Breast epithelium (tissue), 4 donors: ENCODE measurements around the gene TTC39A. TPM values are rescaled to one million over a fixed set of nuclear protein-coding genes. Genes with fewer than 3 reads are reported as not detected.

ENCODE experiments used
- DNase-seq, 2 donors: peaks; one replicate each; pipeline ENCODE4 v3.0.0-alpha.2; 2019; ENCODE audit warnings: low spot score in 2 of 2
- H3K27ac ChIP-seq, 2 donors: fragments of 200-600 bp; sonication (generic) in 1 of 2; one replicate each; pipeline ENCODE4 v1.5.1; 2016 to 2019; ENCODE audit warnings: mild to moderate bottlenecking in 1 of 2
- H3K27me3 ChIP-seq, 2 donors: fragments of 200-600 bp; sonication (generic) in 1 of 2; one replicate each; pipeline versions ENCODE4 v1.5.1 to v1.6.0; 2017 to 2019; ENCODE audit warnings: control low read depth in 1 of 2, mild to moderate bottlenecking in 1 of 2
- H3K36me3 ChIP-seq: fragments of 200-600 bp; one replicate; pipeline ENCODE4 v1.5.1; 2019
- H3K4me1 ChIP-seq, 2 donors: fragments of 200-600 bp; sonication (generic); one replicate each; pipeline ENCODE4 v1.5.1; 2016 to 2019; ENCODE audit warnings: control low read depth in 1 of 2
- H3K4me3 ChIP-seq, 3 donors: fragments of 200-600 bp; sonication (generic); 1 replicate in 2 of 3; 2 replicates in 1 of 3; pipeline ENCODE4 v1.5.1; 2016 to 2019; ENCODE audit warnings: mild to moderate bottlenecking in 3 of 3, moderate library complexity in 2 of 3
- H3K9me3 ChIP-seq, 2 donors: fragments of 200-600 bp; sonication (generic) in 1 of 2; one replicate each; pipeline ENCODE4 v1.5.1; 2016 to 2019; ENCODE audit warnings: control low read depth in 1 of 2
- CTCF ChIP-seq, 3 donors: fragments of 450-650 bp; IDR thresholded peaks; one replicate each; pipeline ENCODE4 v1.5.1; 2016 to 2017; ENCODE audit warnings: antibody characterized with exemption in 3 of 3, mild to moderate bottlenecking in 3 of 3, moderate library complexity in 3 of 3
- POLR2A ChIP-seq: fragments of 450-650 bp; IDR thresholded peaks from one replicate; pipeline ENCODE4 v1.6.1; 2016; ENCODE audit warnings: antibody characterized with exemption, mild to moderate bottlenecking, moderate library complexity
- POLR2AphosphoS5 ChIP-seq, 3 donors: sonication (generic); formaldehyde crosslinking; IDR thresholded peaks; one replicate each; pipeline ENCODE4 v1.6.1; 2017; ENCODE audit warnings: antibody characterized with exemption in 3 of 3
- intact Hi-C: fragments of 100-400 bp; cut with DNase I; formaldehyde crosslinking; loops from one replicate; pipeline ENCODE4 v1.15.1; 2023; ENCODE audit warnings: low total_unique reads
- total RNA-seq, 3 donors: library from RNA; depleted of rRNA; stranded (reverse); fragments of >200 nt; gene quantifications; one replicate each; pipeline ENCODE4 v1.1.0, GENCODE V29; 2016

The TTC39A gene
- total RNA-seq, 3 donors from 2014 or later, result 0.96 to 111 (median 72.1) TPM

DNA sequence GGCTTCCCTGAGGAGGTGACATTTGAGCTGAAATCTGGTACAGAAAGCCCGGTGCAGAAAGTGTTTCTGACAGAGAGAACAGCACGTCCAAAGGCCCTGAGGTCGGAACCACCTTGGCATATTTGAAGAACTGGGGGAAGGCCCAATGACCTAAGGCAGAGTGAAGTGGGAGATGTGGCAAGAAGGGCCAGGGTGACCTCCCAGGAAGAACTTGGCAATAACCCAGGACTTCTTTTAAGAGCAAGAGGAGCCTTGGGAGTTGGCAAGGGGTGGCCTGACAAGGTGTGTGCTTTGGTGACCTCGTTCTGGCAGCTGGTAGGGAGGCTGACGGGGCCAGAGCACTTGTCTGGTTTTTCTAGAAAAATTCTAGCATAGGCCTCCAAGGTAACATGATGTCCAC is 23.4 kb downstream of the TTC39A start:
- TF ChIP-seq POLR2A, result no peak
- TF ChIP-seq POLR2AphosphoS5 (IDR thresholded peaks at IDR 0.05), result no peak
- TF ChIP-seq CTCF (IDR thresholded peaks at IDR 0.05), result no peak
- intact Hi-C loops, result no loop called here
- Histone ChIP-seq H3K9me3 (no peaks in the 10 kb centered on the region), H3K4me1 (no peaks in the 10 kb centered on the region), H3K4me3 (no peak overlapping the region), H3K36me3 (no peaks in the 10 kb centered on the region), H3K27ac (peak overlapping the region in 1 of 2 donors; percentile 11), H3K27me3 (no peaks in the 10 kb centered on the region)
- no peak for DNase-seq

DNA sequence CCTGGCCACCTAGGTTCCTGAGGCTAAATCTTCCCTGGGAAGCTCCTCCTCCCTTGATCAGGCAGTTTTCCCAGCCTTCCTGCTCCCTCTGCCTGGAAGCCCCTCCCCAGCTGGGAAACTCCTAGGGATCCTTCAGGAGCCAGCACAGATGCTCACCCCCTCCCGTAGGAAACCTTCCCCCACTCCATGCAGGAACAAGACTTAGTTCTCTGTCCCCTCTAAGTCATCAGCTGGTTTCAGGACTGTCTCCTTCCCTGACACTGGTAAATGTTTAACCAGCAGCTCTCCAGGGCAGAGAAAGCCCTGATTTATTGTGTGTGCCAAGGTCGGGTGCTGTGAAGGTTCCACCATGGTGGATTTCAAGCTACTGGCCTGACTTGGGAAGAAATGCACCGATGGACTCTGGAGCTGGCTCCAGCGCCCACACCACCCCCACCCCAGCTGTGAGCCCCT is 25.0 kb downstream of the TTC39A start:
- Histone ChIP-seq H3K4me1 (no peaks in the 10 kb centered on the region), H3K4me3 (no peak overlapping the region), H3K27me3 (no peaks in the 10 kb centered on the region), H3K9me3 (no peaks in the 10 kb centered on the region), H3K27ac (no peak overlapping the region), H3K36me3 (no peaks in the 10 kb centered on the region)
- no peak for TF ChIP-seq POLR2AphosphoS5 (IDR thresholded peaks at IDR 0.05)
- TF ChIP-seq CTCF (IDR thresholded peaks at IDR 0.05), result no peak
- no peak for TF ChIP-seq POLR2A
- intact Hi-C loops, result no loop called here
- DNase-seq, result no peak

DNA sequence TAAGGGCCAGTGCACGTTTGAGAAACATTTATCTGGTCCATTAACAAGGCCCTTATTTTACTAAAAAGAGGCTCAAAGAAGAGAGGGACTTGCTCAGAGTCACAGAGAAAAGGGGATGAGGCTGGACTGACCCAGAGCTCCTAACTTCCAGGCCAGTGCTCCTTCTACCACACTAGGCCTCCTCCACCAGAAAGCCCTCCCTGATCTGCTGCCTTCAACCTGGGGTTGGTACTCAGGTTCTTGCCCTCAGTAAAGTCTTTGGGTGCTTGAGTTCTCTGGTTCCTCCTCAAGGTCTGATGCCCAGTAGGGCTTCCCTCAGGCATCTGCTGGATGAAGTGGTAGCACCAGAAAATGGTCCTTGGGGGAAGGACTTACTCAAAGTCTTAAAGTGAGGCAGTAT is 26.0 kb downstream of the TTC39A start:
- H3K9me3 ChIP-seq, result no peaks in the 10 kb centered on the region
- H3K4me1 ChIP-seq, result no peaks in the 10 kb centered on the region
- DNase-seq, result no peak
- TF ChIP-seq POLR2A, result no peak
- no peak for TF ChIP-seq POLR2AphosphoS5 (IDR thresholded peaks at IDR 0.05)
- TF ChIP-seq CTCF (IDR thresholded peaks at IDR 0.05), result no peak
- intact Hi-C loops, result no loop called here
- H3K4me3 ChIP-seq, result no peak overlapping the region
- H3K27ac ChIP-seq, result no peak overlapping the region
- H3K27me3 ChIP-seq, result no peaks in the 10 kb centered on the region
- H3K36me3 ChIP-seq, result no peaks in the 10 kb centered on the region

- intact Hi-C loops, result no loop called here
- H3K4me3 ChIP-seq, result no peak overlapping the region
- no peak for DNase-seq
Observed at GRCh38 chr1:51303751-51304251, 26.6 kb downstream of the TTC39A start.

DNA sequence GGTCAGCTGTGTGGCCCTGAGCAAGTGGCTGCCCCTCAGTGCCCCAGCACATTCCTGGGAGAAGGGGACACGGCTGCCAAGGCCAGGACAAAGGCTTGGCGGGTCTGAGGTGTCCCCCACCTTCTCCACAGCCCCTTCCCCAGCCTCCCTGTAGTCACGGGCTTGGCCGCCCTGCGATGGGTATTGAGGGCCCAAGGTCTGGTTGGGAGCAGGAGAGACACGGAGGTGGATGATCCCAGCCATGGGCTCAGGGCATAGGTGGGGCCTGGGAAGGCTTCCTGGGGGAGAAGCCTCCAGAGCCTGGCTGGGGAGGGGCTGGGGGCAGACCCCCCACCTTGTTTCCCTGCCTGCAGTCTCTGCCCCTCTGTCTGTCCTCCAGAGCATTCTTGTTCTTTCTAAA is 27.0 kb downstream of the TTC39A start:
- Histone ChIP-seq H3K27me3 (no peaks in the 10 kb centered on the region), H3K4me1 (no peaks in the 10 kb centered on the region), H3K9me3 (no peaks in the 10 kb centered on the region), H3K4me3 (no peak overlapping the region), H3K27ac (no peak overlapping the region), H3K36me3 (no peaks in the 10 kb centered on the region)
- intact Hi-C loops, result no loop called here
- TF ChIP-seq POLR2A, result no peak
- no peak for TF ChIP-seq CTCF (IDR thresholded peaks at IDR 0.05)
- no peak for TF ChIP-seq POLR2AphosphoS5 (IDR thresholded peaks at IDR 0.05)
- DNase-seq, result no peak

More at GRCh38 chr1:51303751-51304251, 26.6 kb downstream of the TTC39A start:
- TF ChIP-seq POLR2A (no peak), POLR2AphosphoS5 (IDR thresholded peaks at IDR 0.05) (no peak), CTCF (IDR thresholded peaks at IDR 0.05) (no peak)
- Histone ChIP-seq H3K27ac (no peak overlapping the region), H3K36me3 (no peaks in the 10 kb centered on the region), H3K27me3 (no peaks in the 10 kb centered on the region), H3K4me1 (no peaks in the 10 kb centered on the region), H3K9me3 (no peaks in the 10 kb centered on the region)
